IMR-90 (cell line): ENCODE measurements around the gene TPST1. TPM values are rescaled to one million over a fixed set of nuclear protein-coding genes. Genes with fewer than 3 reads are reported as not detected.

ENCODE experiments used
- ATAC-seq: fragments of 200-7000 bp; cut with Tn5 transposase; 2 replicates; pipeline ENCODE4 v1.9.1; 2020; ENCODE audit warnings: low read depth, mild to moderate bottlenecking, moderate library complexity
- BruUV-seq: library from RNA; stranded (reverse); fragments of 400-500 nt; replicated peaks from 2 replicates; lab custom pipeline; 2021; lab: Mats Ljungman, UMichigan
- CTCF ChIA-PET: fragments of 300-600 bp; formaldehyde crosslinking; extraction: SDS; loops from one replicate; lab custom pipeline; 2021; ENCODE audit warnings: antibody characterized with exemption; lab: Yijun Ruan, JAX
- POLR2A ChIA-PET: fragments of 300-600 bp; sonication (Branson Sonifier 250); formaldehyde crosslinking; loops from one replicate; lab custom pipeline; 2022; ENCODE audit warnings: antibody characterized with exemption; ENCODE audit not compliant: unreplicated experiment; lab: Charles Lee
- DNase-seq: peaks from one replicate; pipeline ENCODE4 v3.0.0; 2013
- H2AFZ ChIP-seq: replicated peaks from 2 replicates; pipeline ENCODE3; 2013; ENCODE audit warnings: low read length, mild to moderate bottlenecking; ENCODE audit not compliant: poor library complexity
- H2AK5ac ChIP-seq: 2 replicates; pipeline ENCODE4 v1.6.1; 2013; ENCODE audit warnings: low read depth, low read length, inconsistent platforms
- H2AK9ac ChIP-seq: replicated peaks from 2 replicates; pipeline ENCODE3; 2013; ENCODE audit warnings: mild to moderate bottlenecking, low read depth, low read length, moderate library complexity; ENCODE audit not compliant: poor library complexity
- H2BK120ac ChIP-seq: 2 replicates; pipeline ENCODE4 v1.6.1; 2013; ENCODE audit warnings: low read depth, low read length, inconsistent platforms
- H2BK15ac ChIP-seq: 3 replicates; pipeline ENCODE4 v1.6.1; 2013; ENCODE audit warnings: low read depth, low read length, inconsistent platforms
- H2BK20ac ChIP-seq: 2 replicates; pipeline ENCODE4 v1.6.1; 2013; ENCODE audit warnings: low read depth, mild to moderate bottlenecking, inconsistent platforms, low read length, moderate library complexity
- H2BK5ac ChIP-seq: 2 replicates; pipeline ENCODE4 v1.6.1; 2013; ENCODE audit warnings: mild to moderate bottlenecking, low read depth, low read length, inconsistent platforms; ENCODE audit not compliant: poor library complexity, severe bottlenecking
- H3K14ac ChIP-seq: replicated peaks from 2 replicates; pipeline ENCODE4 v1.6.1; 2013; ENCODE audit warnings: low read depth, low read length, inconsistent platforms
- H3K18ac ChIP-seq: 2 replicates; pipeline ENCODE4 v1.6.1; 2013; ENCODE audit warnings: low read depth, low read length, control low read depth
- H3K23ac ChIP-seq: 2 replicates; pipeline ENCODE4 v1.6.1; 2013; ENCODE audit warnings: low read depth, low read length, inconsistent platforms
- H3K27ac ChIP-seq: 2 replicates; pipeline ENCODE4 v1.5.1; 2013; ENCODE audit warnings: mild to moderate bottlenecking, control low read depth, low read length; ENCODE audit not compliant: insufficient read depth
- H3K27me3 ChIP-seq: 2 replicates; pipeline ENCODE4 v1.6.1; 2013; ENCODE audit warnings: low read length; ENCODE audit not compliant: control insufficient read depth, insufficient read depth
- H3K36me3 ChIP-seq: 2 replicates; pipeline ENCODE4 v1.6.1; 2013; ENCODE audit warnings: low read length, mixed read lengths; ENCODE audit not compliant: control insufficient read depth, insufficient read depth
- H3K4ac ChIP-seq: 2 replicates; pipeline ENCODE4 v1.6.1; 2013; ENCODE audit warnings: low read depth, low read length, inconsistent platforms
- H3K4me1 ChIP-seq: 2 replicates; pipeline ENCODE4 v1.6.1; 2013; ENCODE audit warnings: low read length, mixed read lengths; ENCODE audit not compliant: control insufficient read depth, insufficient read depth
- H3K4me2 ChIP-seq: 2 replicates; pipeline ENCODE4 v1.6.1; 2013; ENCODE audit warnings: low read depth, mild to moderate bottlenecking, control low read depth, low read length, moderate library complexity
- H3K4me3 ChIP-seq: 2 replicates; pipeline ENCODE4 v1.5.1; 2013; ENCODE audit warnings: low read depth, mild to moderate bottlenecking, control low read depth, low read length, moderate library complexity; ENCODE audit not compliant: insufficient read depth
- H3K56ac ChIP-seq: 2 replicates; pipeline ENCODE4 v1.6.1; 2013; ENCODE audit warnings: low read length, inconsistent platforms; ENCODE audit not compliant: insufficient read depth; ENCODE audit errors: extremely low read depth
- H3K79me1 ChIP-seq, 2 experiments: 2 replicates each; pipeline ENCODE4 v1.6.1; 2013; ENCODE audit warnings: low read length in 2 of 2, inconsistent platforms in 1 of 2, low read depth in 1 of 2
- H3K9ac ChIP-seq: 2 replicates; pipeline ENCODE4 v1.6.1; 2013; ENCODE audit warnings: low read depth, low read length, control low read depth
- H3K9me1 ChIP-seq: 2 replicates; pipeline ENCODE4 v1.6.1; 2013; ENCODE audit warnings: low read length, inconsistent platforms; ENCODE audit not compliant: insufficient read depth
- H3K9me3 ChIP-seq: 2 replicates; pipeline ENCODE4 v1.6.1; 2013; ENCODE audit warnings: low read length; ENCODE audit not compliant: control insufficient read depth, insufficient read depth
- H4K20me1 ChIP-seq: 2 replicates; pipeline ENCODE4 v1.6.1; 2013; ENCODE audit warnings: low read length, inconsistent platforms; ENCODE audit not compliant: insufficient read depth
- H4K5ac ChIP-seq: 2 replicates; pipeline ENCODE4 v1.6.1; 2013; ENCODE audit warnings: mild to moderate bottlenecking, low read depth, low read length, control low read depth
- H4K8ac ChIP-seq, 2 experiments: 2 replicates each; pipeline ENCODE4 v1.6.1; 2013; ENCODE audit warnings: low read depth in 2 of 2, low read length in 2 of 2, control low read depth in 1 of 2, inconsistent platforms in 1 of 2
- H4K91ac ChIP-seq: 2 replicates; pipeline ENCODE4 v1.6.1; 2013; ENCODE audit warnings: low read depth, low read length, inconsistent platforms; ENCODE audit not compliant: insufficient read depth
- BHLHE40 ChIP-seq: fragments of 150-350 bp; IDR thresholded peaks from 2 replicates; pipeline ENCODE4 v1.6.1; 2016; ENCODE audit warnings: mild to moderate bottlenecking, low read depth, low read length
- CEBPB ChIP-seq: IDR thresholded peaks from 2 replicates; pipeline ENCODE4 v1.6.1; 2012; ENCODE audit warnings: low read depth, low read length, improper control_type of control experiment
- FOS ChIP-seq: fragments of 150-350 bp; IDR thresholded peaks from 2 replicates; pipeline ENCODE4 v1.6.1; 2016; ENCODE audit warnings: low read depth, low read length
- NFE2L2 ChIP-seq: fragments of 150-350 bp; IDR thresholded peaks from 2 replicates; pipeline ENCODE4 v1.6.1; 2016; ENCODE audit warnings: low read depth, mild to moderate bottlenecking, low read length
- POLR2A ChIP-seq: IDR thresholded peaks from 2 replicates; pipeline ENCODE4 v1.6.1; 2012; ENCODE audit warnings: mild to moderate bottlenecking, low read depth, low read length
- WGBS, 2 experiments: methylation state at CpG; one replicate each; pipeline versions ENCODE4 v1.1.5 to v1.1.7; 2013; ENCODE audit warnings: missing lambda C conversion rate in 2 of 2; ENCODE audit not compliant: insufficient read length in 1 of 2; ENCODE audit errors: extremely low coverage in 2 of 2; 5-methylcytosine and 5-hydroxymethylcytosine counted together
- dilution Hi-C: fragments of 300-500 bp; cut with HindIII; formaldehyde crosslinking; loops from one replicate; pipeline ENCODE4 v1.14.3; 2018; ENCODE audit warnings: low sequenced_read_pairs; ENCODE audit not compliant: unreplicated experiment
- in situ Hi-C: fragments of 300-500 bp; cut with MboI; formaldehyde crosslinking; loops from 3 replicates; pipeline ENCODE4 v1.14.3; 2019; ENCODE audit warnings: low sequenced_read_pairs, inconsistent platforms, mixed read lengths
- intact Hi-C: fragments of 100-400 bp; cut with micrococcal nuclease; formaldehyde crosslinking; loops from 2 replicates; pipeline ENCODE4 v1.10.0; 2022
- polyA plus RNA-seq, 3 experiments: library from polyadenylated mRNA; depleted of rRNA; stranded (reverse); fragments of >200 nt; gene quantifications; 2 replicates each; pipeline ENCODE4 v1.2.3, GENCODE V29; 2012; ENCODE audit warnings: low replicate concordance in 1 of 3
- total RNA-seq: library from RNA; depleted of rRNA; stranded (reverse); fragments of >200 nt; gene quantifications from 2 replicates; pipeline ENCODE4 v1.2.3, GENCODE V29; 2012

Gene TPST1
- total and polyA plus RNA-seq, 2 of the 4 experiments (the other 2 are of a cell fraction) = 37.7 to 58.6 TPM

DNA sequence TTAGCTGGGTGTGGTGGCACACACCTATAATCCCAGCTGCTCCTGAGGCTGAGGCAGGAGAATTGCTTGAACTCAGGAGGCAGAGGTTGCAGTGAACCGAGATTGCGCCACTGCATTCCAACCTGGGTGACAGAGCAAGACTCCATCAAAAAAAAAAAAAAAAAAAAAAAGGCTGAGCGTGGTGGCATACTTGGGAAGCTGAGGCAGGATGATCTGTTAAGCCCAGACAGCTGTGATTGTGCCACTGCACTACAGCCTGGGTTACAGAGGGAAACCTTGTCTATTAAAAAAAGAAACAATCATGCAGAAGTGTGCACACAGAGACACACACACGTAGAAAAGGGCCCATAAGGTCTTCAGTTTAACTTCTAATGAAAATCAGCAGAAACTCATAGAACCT is 150.6 kb downstream of the TPST1 start:
- H4K5ac ChIP-seq = no peak overlapping the region
- DNase-seq (no peak), ATAC-seq (no peak)
- dilution Hi-C loops (no loop called here), in situ Hi-C loops (no loop called here), intact Hi-C loops (loop anchor here (5.0 kb wide), 1 partner anchor 213 kb away; no protein-coding TSS in a partner anchor)
- peaks cover 3% of the 10 kb centered on the region; the same call in 1 of the 2 replicates for H4K20me1 ChIP-seq
- H3K23ac ChIP-seq = no peak overlapping the region
- no peak overlapping the region for H4K91ac ChIP-seq
- H3K14ac ChIP-seq = peak overlapping the region; percentile 79
- CTCF ChIA-PET = no interaction called here
- H2BK5ac ChIP-seq = peak overlapping the region; percentile 59
- peaks cover 6% of the 10 kb centered on the region; the same call in 1 of the 2 replicates for H3K9me1 ChIP-seq
- BruUV-seq = no TSS peak
- H3K4me1 ChIP-seq = peaks cover 12% of the 10 kb centered on the region
- peak overlapping the region; percentile 74; the same call in 1 of the 3 replicates for H2BK15ac ChIP-seq
- H2BK20ac ChIP-seq = peak overlapping the region; percentile 46; the same call in 1 of the 2 replicates
- peaks cover 20% of the 10 kb centered on the region; the same call in 1 of the 2 replicates for H3K36me3 ChIP-seq
- no peaks in the 10 kb centered on the region for H3K9me3 ChIP-seq
- H3K56ac ChIP-seq = no peak overlapping the region; the same call in 1 of the 2 replicates
- H3K4me3 ChIP-seq = no peak overlapping the region
- H3K4ac ChIP-seq = peak overlapping the region; percentile 68; the same call in 1 of the 2 replicates
- peaks cover 4 to 25% of the 10 kb centered on the region in 2 experiments; a peak in 2 of 4 replicates for H3K79me1 ChIP-seq
- H2BK120ac ChIP-seq = peak overlapping the region; percentile 51; the same call in 1 of the 2 replicates
- H3K27me3 ChIP-seq = no peaks in the 10 kb centered on the region
- H3K18ac ChIP-seq = 0 out of 2 replicates have a peak overlapping the region, but pooled peaks have one; percentile 36
- H3K27ac ChIP-seq = no peak overlapping the region
- peak overlapping the region; percentile 42; the same call in 1 of the 2 replicates for H2AK5ac ChIP-seq
- no peak overlapping the region for H3K9ac ChIP-seq
- H2AFZ ChIP-seq = no peak overlapping the region
- H2AK9ac ChIP-seq = no peak overlapping the region
- H4K8ac ChIP-seq = peak overlapping the region in 1 of 2 experiments; percentile 78; a peak in 2 of 4 replicates
- no CpG with 5 or more reads among the region's 4 CpGs for WGBS, 2 experiments
- TF ChIP-seq NFE2L2 = no peak
- peak; percentile 70; the same call in 1 of the 2 replicates for TF ChIP-seq CEBPB
- TF ChIP-seq BHLHE40 = no peak
- TF ChIP-seq FOS = no peak
- TF ChIP-seq POLR2A = no peak
- H3K4me2 ChIP-seq = no peak overlapping the region
- POLR2A ChIA-PET = interaction anchor here (0.6 kb wide), 2 partner anchors 119 to 255 kb away, joined by 3 to 5 read pairs; no protein-coding TSS in a partner anchor
